ENCODE measurements around the gene NTRK2. TPM values are rescaled to one million over a fixed set of nuclear protein-coding genes. Genes with fewer than 3 reads are reported as not detected.

NTRK2 gene
- total and polyA plus RNA-seq, 12 donors, result 0.43 to 5.6 (median 2.1) TPM

GRCh38 chr9:84781931-84782866 is 112.7 kb downstream of the NTRK2 start:
- H3K4me1 ChIP-seq (replicated peaks in 1 of 2), result no peaks in the 10 kb centered on the region
- no peak for DNase-seq
- H3K4me3 ChIP-seq, result no peak overlapping the region
- no peaks in the 10 kb centered on the region for H3K9me3 ChIP-seq (replicated peaks in 1 of 3)
- no peaks in the 10 kb centered on the region for H3K27me3 ChIP-seq
- no peak overlapping the region for H3K27ac ChIP-seq
- H3K36me3 ChIP-seq (replicated peaks in 1 of 2), result no peaks in the 10 kb centered on the region
- intact Hi-C loops (cut with DNase I), result no loop called here
- 63 to 77% (median 68%) methylated on average over 11 of the region's 11 CpGs for WGBS, 4 donors
- TF ChIP-seq CTCF (IDR thresholded peaks at IDR 0.05), result no peak
- TF ChIP-seq POLR2A (IDR thresholded peaks at IDR 0.05), result no peak

GRCh38 chr9:84785792-84786547 is 116.4 kb downstream of the NTRK2 start:
- 68 to 83% (median 73%) methylated on average over 4 of the region's 4 CpGs for WGBS, 4 donors
- no peak overlapping the region for H3K4me3 ChIP-seq
- intact Hi-C loops (cut with DNase I), result no loop called here
- H3K27ac ChIP-seq, result no peak overlapping the region
- no peaks in the 10 kb centered on the region for H3K9me3 ChIP-seq (replicated peaks in 1 of 3)
- no peaks in the 10 kb centered on the region for H3K36me3 ChIP-seq (replicated peaks in 1 of 2)
- TF ChIP-seq POLR2A (IDR thresholded peaks at IDR 0.05), result no peak
- TF ChIP-seq CTCF (IDR thresholded peaks at IDR 0.05), result no peak
- no peaks in the 10 kb centered on the region for H3K27me3 ChIP-seq
- DNase-seq, result no peak
- H3K4me1 ChIP-seq (replicated peaks in 1 of 2), result no peaks in the 10 kb centered on the region

DNA sequence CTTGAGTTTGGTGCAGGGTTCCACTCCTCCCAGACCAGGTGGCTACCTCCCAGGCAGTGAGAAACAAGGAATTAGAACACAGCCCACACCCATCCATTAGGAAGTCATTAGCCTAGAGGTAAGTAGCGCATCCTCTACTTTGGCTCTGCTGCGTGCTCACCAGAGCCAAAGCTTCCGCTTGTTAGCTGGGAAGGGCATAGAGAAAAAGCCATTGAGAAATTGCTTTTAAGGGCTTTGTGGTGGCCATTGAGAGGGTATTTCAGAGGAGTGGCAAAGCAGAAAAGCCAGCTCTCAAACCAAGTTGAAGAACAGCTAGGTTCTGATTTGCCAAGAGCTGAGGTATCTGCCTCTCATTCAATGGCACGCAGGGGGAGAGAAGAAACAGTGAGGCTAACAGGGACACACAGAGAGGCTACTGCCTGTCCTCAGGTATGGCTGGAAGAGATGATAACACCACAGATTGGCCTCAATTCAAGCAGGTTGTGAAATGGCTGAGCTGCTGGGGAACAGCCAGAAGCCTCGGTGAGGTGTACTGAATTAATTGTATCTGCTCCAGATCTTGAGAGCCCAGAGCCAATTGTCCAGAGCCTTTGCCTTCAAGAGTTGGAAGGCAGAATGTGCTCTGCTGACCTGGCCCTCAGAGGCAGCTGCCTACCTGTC is 119.4 kb downstream of the NTRK2 start:
- 87 to 93% (median 92%) methylated on average over 5 of the region's 5 CpGs for WGBS, 4 donors

More for the DNA sequence above, 119.4 kb downstream of the NTRK2 start:
- intact Hi-C loops (cut with DNase I), result no loop called here
- DNase-seq, result no peak
- no peaks in the 10 kb centered on the region for H3K4me1 ChIP-seq (replicated peaks in 1 of 2)
- H3K36me3 ChIP-seq (replicated peaks in 1 of 2), result no peaks in the 10 kb centered on the region
- H3K4me3 ChIP-seq, result no peak overlapping the region
- no peak overlapping the region for H3K27ac ChIP-seq
- H3K27me3 ChIP-seq, result no peaks in the 10 kb centered on the region
- TF ChIP-seq CTCF (IDR thresholded peaks at IDR 0.05) (no peak), POLR2A (IDR thresholded peaks at IDR 0.05) (no peak)
- no peaks in the 10 kb centered on the region for H3K9me3 ChIP-seq (replicated peaks in 1 of 3)
